ENCODE data around the gene CDK8.
"Not testable (repeated sequence)": the region's sequence is repeated elsewhere in the genome, so short reads cannot be mapped to it uniquely, and the experiment has no call there.

The CDK8 gene

DNA sequence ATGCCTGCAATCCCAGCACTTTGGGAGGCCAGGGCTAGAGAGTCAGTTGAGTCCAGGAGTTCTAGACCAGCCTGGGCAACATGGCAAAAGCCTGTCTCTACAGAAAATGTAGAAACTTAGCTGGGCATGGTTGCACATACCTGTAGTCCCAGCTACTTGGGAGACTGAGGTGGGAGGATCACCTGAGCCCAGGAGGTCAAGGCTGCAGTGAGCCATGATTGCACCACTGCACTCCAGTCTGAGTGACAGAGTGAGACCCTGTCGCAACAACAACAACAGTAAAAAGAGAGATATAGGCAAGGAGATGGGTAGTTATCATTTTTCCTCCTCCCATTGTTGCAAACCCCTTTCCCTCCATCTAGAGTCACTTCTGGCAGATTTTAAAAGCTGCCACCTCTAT lies 62.2 kb downstream of the CDK8 start:
- not testable (repeated sequence) for DNase-seq (ENCODE audit: low read depth)

DNA sequence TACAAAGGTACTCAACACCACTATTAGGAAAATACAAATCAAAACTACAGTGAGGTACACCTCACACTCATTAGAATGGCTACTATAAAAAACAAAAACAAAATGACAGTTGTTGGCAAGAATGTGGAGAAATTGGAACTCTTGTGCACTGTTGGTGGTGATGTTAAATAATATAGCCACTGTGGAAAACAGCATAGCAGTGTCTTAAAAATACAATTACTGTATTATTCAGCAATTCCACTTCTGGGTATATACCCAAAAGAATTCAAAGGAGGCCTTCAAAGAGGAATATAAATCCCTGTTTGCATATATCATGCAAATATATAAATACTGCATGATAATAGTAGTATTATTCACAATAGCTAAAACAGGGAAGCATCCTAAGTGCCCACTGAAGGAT lies 66.8 kb downstream of the CDK8 start:
- DNase-seq (ENCODE audit: low read depth): no peak

DNA sequence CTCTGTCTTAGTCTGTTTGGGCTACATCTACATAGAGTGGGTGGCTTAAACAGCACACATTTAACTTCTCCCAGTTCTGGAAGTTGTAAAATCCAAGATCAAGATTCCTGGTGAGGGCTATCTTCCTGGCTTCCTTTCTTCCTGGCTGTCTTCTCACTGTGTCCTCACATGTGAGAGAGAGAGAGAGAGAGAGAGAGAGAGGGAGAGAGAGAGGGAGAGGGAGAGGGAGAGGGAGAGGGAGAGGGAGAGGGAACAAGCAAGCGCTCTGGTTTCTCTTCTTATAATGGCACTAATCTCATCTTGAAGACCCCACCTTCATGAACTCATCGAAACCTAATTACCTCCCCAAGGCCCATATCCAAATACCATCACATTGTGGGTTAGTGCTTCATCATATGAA lies 69.2 kb downstream of the CDK8 start:
- DNase-seq (ENCODE audit: low read depth): no peak

DNA sequence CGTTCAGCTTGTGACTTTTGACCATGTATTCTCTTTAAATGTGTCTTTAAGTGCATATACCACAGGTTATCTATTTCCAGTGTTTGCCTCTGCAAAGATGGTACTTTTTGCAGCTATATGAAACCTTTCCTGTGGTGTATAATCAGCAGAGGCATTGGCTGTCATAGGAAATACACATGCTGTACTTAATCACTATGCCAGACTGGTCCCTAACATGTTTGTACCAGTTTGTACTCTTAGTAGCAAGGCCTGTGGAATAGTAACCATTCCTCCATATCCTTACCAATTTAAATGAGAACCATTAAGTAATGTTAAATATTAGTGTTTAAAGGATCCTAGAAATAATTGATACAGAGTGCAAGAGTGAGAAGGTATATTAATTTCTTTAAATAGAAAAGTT lies 69.8 kb downstream of the CDK8 start:
- no peak for DNase-seq (ENCODE audit: low read depth)

DNA sequence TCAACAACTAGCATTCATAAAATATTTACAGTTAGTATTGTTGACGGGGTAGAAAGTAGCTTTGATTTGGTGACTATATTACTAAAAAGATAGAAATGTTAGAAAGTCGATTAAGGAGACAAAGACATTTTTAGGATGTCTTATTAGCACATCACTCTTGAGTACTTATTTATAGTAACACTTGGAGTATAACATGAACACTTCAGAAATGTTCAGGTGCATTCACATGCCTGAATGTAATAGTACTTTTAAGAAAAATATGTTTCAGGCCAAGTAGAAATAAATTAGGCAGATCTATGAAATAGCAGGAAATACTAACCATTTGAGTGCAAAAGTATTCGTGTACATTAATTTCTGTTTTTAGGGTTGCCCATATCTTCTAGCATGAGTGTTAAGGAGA lies 70.4 kb downstream of the CDK8 start:
- DNase-seq (ENCODE audit: low read depth): no peak

DNA sequence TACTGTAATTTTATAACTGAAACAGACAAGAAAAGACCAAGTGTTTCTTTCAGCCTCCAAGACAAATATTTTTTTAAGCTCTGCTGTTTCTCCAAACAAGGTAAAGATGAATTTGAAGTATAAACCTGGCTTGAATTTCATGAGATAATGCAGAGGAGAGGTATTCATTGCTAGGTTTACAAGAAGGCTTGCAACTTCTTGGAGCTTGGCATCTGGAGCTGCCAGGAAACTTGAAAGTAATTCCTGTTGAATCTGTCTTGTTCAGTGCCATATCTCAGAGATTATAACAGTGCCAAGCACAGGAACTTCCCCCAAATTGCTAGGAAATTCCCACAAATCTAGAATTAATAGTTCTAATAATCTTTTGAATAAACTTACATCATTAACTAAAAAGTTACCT lies 70.9 kb downstream of the CDK8 start:
- no peak for DNase-seq (ENCODE audit: low read depth)

DNA sequence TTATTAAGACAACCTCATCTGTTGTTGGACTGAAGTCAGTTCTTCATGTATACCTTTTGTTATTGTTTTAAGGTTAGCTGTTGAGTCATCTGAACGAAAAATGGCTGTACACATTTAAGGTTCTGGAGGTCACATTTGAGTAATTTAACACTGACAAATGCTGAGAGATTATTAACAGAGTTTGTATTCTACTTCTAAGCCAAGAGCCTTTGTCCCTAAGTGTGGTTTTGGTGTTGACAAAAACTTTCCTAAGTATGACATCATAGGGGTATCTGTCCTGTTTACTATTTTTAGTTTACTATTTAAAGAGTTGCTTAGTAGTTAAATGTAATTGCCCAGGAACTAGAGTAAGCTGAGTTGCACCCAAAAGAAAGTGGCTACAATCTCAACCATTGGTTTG lies 71.9 kb downstream of the CDK8 start:
- DNase-seq (ENCODE audit: low read depth): no peak

DNA sequence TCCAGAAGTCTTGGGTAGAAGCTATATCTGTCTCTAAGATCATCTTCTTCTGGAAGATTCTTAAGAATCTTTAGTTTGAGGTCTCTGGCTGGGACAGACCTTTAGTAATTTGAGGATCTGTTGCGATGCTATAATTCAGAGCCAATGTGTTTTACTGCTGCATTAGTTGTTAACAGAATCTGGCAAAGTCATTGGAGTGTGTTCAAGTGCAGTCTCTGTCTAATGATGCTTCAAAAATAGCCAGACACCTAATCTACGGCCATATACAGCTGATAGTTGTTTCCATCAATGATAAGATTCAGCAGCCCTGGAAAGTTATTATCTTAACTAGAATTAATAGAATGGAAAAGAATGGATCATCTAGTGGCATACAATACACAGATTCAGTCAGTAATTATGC lies 72.6 kb downstream of the CDK8 start:
- no peak for DNase-seq (ENCODE audit: low read depth)

DNA sequence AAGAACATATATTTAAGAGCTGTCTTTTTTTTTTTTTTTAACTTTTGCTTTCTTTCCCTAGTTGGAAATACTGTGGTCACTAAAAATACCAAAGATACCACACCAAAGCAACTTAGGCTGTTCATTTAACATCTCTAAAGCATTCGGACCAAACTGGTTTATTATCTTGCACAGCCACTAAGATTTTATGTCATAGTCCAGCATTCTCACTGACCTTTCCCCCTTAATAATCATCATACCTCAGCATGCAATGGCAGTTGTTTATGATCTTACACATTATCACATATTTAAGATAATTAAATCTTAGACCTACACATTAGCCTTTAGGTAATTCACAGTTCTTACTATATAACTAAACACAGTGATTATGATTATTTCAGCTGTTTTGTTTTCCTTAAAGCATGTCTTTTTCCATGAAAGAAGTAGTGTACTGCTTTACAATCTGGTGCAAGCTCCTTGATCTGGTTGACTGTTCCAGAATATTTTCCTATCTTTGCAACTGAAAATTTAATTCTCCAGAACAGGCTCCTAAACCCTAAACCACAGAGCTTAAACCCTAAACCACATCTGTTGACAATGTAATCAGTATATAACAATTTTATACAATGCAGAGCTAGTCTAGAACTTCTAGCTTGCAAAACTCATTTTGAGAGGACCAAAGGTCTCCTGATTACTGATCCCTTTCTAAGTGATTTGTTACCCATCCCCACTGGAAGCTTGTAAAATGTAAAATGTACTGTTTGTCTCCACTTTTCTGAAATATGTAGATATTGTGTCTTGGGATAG lies 74.2 kb downstream of the CDK8 start:
- DNase-seq (ENCODE audit: low read depth): no peak

DNA sequence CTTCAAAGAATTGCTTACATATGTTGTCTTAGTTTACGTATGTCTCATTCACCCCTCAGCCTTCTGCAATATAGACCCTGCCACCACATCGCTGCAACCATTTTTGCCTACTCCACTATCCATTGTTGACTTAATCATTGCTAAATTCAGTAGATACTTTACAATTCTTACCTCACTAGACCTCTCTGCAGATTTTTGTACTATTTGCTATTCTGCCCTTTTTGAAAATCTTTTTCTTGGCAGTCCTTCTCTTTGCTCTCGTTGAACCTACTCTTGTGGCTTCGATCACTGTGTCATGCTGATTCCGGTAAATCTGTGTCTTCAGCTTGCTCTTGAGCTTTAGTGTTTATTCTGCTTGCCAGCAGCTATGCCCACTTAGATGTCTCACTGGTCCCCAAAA lies 81.2 kb downstream of the CDK8 start:
- DNase-seq (ENCODE audit: low read depth): no peak

DNA sequence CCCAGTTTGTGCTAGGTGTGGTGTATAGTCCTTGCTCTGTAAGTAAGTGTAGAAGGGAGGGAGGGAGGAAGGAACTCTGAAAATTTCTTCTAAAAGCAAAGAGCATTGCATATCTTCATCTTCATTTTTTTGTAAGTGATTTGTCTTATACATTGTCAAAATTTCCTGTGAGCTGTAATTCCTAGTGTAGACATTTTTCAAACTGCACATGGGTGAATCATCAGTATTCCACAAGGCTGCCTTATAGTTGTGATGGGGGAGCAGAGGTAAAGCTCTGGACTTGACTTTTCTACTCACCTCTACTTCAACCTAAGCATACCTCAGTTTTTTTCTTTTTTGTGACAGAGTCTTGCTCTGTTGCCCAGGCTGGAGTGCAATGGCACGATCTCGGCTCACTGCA lies 86.9 kb downstream of the CDK8 start:
- DNase-seq (ENCODE audit: low read depth): no peak

DNA sequence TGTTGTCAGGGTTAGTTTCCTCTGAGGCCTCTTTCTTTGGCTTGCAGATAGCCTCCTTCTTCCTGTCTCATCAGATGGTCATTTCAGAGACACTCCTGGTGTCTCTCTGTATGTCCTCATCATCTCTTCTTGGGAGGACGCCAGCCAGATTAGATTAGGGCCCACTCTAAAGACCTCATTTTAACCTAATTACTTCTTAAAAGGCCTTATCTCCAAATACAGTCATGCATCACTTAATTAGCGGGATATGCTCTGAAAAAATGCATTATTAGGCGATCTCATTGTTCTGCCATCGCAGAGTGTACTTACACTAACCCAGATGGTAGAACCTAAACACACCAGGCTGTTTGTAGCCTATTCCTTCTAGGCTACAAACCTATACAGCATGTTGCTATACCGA lies 89.0 kb downstream of the CDK8 start:
- DNase-seq (ENCODE audit: low read depth): no peak

DNA sequence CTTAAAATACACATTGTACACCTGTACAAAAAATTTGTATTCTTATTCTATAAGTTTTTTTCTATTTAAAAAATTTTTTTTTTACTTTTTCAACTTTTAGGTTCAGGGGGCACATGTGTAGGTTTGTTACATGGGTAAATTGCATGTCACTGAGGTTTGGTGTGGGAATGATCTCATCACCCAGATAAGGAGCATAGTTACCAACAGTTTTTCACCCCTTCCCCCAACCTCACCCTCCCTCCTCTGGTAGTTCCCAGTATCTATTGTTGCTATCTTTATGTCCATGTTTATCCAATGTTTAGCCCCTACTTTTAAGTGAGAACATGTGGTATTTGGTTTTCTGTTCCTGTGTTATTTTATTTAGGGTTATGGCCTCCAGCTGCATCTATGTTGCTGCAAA lies 89.9 kb downstream of the CDK8 start:
- DNase-seq (ENCODE audit: low read depth): no peak

DNA sequence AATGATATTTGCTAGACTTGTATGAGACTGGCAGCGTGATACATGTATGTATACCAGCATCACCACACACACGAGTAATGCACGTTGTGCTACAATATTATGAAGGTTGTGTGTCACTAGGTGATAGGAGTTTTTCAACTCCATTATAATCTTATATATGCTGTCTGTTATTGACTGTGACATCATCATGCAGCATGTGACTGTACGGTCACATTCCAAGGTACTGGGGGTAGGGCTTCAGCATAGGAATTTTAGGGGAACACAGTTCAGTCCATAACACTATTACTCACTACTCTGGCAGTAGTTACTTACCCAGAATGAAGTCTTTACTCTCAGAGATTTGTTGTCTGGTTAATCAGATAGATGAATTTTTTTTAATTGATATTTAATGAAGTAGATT lies 91.1 kb downstream of the CDK8 start:
- DNase-seq (ENCODE audit: low read depth): no peak

DNA sequence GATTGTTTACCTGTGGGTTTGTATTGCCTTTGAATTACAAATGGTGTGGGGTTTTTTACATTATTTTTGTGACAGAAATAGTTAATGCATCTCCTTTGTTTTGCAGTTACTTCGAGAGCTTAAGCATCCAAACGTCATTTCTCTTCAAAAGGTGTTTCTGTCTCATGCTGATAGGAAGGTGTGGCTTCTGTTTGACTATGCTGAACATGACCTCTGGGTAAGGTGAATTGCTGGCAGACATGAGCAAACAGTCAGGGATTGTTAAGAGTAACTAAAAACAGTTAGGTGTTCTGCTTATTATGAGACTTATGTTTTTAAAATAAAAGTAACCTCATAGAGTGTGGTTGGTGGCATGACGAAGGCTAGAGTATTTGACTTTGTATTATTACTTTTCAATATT lies 95.0 kb downstream of the CDK8 start:
- DNase-seq (ENCODE audit: low read depth): no peak

DNA sequence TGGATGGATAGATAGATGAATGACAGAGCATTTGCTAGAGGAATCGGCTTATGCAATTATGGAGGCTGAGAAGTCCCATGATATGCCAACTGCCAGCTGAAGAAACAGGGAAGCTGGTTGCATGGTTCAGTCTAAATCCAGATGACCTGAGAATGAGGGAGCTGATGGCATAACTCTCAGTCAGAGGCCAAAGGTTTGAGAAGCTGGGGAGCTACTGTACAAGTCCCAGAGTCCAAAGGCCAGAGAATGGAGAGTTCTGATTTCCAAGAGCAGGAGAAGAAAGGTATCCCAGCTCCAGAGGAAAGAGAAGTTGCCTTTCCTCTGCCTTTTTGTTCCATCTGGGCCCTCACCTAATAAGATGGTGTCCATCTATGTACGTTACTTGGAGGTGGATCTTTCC lies 108.3 kb downstream of the CDK8 start:
- DNase-seq (ENCODE audit: low read depth): no peak

DNA sequence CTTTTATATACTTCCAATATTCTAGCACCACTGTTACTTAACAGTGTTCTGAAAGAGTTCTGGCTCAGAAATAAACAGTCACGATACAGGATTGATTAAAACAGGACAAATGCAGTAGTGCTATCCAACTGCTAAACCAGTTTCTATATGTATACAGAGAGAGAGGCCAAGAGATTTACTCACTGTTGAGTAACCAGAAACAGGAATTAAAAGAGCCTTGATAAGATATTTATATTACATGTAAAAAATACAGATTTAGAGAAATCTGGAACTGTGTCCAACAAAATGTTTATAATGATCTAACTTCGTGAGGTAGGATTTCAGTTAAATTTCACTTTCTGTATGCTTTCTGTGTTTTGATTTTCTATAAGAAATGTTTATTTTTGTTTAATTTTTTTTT lies 116.6 kb downstream of the CDK8 start:
- DNase-seq (ENCODE audit: low read depth): no peak

DNA sequence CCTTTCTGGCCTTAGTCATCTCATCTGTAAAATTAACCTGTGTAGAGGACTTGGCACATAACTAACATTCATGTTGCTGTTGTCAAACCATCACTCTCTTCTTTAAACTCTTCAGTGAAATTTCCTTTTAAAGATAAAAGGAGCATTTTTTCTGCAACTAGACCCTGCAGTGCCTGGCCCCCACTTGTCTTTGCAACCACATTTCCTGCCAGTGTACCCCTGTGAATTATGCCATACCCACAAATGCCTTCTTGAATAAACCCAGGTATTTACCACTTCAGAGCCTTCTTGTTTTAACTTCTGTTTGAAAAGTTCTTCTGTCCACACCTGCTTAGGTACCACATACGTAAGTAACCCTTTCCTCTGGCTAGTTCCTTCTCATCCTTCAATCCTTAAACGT lies 118.8 kb downstream of the CDK8 start:
- no peak for DNase-seq (ENCODE audit: low read depth)

DNA sequence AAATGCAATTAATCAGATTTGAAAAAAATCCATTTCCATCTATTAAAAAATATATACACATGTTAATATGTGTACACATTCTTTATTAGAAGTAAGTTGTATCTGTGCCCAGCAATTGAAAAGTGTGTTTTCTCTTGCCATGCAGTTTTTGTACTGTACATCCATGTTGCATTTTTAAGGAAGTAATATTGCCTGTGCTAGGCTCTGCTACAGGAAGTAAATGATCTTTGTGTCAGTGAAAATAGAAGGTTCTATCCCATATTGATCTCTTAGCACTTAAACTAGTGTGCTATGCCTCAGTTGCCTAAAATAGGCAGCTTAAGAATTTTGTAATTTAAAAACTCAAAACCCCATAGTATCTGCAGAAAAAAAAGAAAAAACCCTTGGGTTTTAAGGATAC lies 122.5 kb downstream of the CDK8 start:
- no peak for DNase-seq (ENCODE audit: low read depth)

DNA sequence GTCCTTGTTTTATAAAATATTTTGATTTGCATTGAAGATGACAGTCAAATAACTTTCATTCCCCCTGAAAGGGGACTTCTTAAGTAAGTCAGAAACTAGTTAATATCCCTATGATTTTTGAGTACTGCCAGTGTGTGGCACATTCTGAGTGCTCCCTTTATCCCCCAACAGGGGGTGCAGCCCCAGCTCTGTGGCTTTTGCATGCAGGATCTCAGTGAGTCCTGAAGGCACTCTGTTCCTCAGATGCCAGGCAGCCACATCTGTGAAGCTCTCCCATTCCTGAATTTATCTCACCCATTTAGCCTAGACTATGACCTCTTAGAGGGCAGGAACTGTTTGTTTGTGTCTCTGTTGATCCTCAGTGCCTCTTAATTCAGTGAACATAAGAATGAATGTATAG lies 123.1 kb downstream of the CDK8 start:
- peak; percentile 2 for DNase-seq (ENCODE audit: low read depth)

DNA sequence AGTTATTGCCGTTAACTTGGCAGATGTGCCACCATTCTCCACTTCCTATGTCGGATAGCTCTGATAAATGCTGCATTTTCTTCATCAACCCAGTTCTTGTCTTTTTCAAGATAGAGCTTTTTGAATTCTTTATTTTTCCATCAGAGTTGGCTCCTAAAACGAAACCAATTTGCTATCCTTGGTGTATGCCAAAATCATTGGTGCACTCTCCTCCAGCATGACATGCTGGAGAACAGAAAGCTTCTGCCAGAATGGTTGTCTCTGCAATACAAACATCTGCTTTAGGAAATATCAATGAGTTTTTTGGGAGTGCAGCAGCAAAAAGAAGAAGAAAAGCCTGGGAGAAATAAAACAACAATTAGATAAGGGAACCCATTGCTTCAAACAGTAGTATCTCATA lies 124.2 kb downstream of the CDK8 start:
- DNase-seq (ENCODE audit: low read depth): no peak

DNA sequence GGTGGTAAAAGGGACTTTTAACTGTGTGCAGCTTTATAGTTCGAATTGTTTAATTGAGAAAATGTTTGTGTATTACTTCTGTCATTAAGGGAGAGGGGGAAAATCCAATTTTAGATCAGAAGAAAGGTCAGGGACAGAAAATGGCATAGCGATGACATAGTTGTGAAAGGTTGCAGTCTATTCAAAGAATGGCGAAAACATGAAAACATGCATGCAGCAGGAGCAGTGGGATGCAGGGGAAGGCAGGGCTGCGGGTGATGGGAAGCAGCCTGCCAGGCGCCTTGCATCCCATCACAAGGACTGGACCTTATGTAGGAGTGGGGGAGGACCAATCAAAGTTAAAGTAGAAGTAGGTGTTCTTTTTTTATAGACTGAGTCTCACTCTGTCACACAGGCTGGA lies 125.9 kb downstream of the CDK8 start:
- DNase-seq (ENCODE audit: low read depth): no peak

DNA sequence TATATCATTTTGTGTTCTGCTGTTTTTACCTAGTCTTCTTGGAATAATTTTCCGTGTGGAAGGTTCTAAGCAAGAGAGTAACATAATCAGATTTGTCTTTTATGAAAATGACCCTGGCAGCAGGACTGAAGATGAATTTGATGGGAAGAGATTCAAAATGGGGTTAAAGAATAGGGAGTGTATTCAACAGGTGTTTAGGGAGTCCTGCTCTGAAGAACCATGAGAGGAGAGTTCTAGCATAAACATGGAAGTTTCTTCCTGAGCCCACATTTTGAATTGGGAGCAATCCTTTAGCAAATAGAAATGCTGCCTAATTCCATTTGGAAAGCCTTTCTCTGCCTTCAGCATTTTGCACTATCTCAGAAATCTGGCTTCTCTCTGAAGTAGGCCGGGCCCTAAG lies 127.0 kb downstream of the CDK8 start:
- DNase-seq (ENCODE audit: low read depth): no peak

DNA sequence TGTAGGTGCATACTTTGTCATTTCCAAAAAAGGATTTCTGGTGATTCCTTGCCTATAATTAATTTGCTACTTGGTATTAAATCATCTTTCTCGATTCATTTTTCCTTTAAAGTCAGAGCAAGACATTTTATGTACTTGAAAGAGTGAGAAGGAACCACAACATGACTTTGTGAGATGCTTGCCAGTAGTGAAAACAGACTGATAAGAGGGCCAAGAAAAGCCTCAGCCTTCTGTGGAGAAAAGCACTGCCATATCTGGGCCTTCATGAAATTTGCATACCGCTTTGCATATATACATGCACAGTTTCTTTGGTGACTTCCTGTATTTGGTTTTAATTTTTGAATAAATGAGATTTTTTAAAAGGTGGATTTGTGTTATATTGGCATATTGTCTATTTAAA lies 128.4 kb downstream of the CDK8 start:
- DNase-seq (ENCODE audit: low read depth): no peak

DNA sequence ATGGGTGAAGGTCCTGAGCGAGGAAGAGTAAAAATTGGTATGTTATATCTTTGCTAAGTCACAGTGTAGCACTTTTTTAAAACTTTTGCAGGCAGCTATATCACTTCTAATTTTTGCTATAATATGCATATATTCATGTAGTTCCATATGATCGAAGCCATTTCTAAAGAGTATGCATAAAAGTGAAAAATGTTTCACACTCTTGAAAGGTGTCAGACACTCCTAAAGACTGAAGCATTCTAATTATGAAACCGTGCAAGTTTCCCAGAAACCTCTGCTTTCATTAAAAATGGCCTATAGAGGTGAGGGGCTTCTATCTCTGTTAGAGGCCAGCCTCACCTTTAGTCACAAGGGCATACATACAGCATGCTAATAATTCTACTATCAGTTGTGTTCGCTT lies 128.9 kb downstream of the CDK8 start:
- DNase-seq (ENCODE audit: low read depth): no peak

Data from HS-27A (cell line).